Ureter (tissue), 1 donor: ENCODE data around the gene FGFR3. TPM values are rescaled to one million over a fixed set of nuclear protein-coding genes. Genes with fewer than 3 reads are reported as not detected.

Experiments
- DNase-seq: peaks from one replicate; pipeline ENCODE4 v3.0.0-alpha.2; 2020; ENCODE audit warnings: low spot score
- total RNA-seq: library from RNA; stranded (reverse); gene quantifications from one replicate; pipeline ENCODE4 v1.2.4, GENCODE V29; 2023
- donor health status: DM: yes; HTN: yes; CAD: no.

FGFR3 gene
- total RNA-seq, 1 donor from 2014 or later: 121 TPM

DNA sequence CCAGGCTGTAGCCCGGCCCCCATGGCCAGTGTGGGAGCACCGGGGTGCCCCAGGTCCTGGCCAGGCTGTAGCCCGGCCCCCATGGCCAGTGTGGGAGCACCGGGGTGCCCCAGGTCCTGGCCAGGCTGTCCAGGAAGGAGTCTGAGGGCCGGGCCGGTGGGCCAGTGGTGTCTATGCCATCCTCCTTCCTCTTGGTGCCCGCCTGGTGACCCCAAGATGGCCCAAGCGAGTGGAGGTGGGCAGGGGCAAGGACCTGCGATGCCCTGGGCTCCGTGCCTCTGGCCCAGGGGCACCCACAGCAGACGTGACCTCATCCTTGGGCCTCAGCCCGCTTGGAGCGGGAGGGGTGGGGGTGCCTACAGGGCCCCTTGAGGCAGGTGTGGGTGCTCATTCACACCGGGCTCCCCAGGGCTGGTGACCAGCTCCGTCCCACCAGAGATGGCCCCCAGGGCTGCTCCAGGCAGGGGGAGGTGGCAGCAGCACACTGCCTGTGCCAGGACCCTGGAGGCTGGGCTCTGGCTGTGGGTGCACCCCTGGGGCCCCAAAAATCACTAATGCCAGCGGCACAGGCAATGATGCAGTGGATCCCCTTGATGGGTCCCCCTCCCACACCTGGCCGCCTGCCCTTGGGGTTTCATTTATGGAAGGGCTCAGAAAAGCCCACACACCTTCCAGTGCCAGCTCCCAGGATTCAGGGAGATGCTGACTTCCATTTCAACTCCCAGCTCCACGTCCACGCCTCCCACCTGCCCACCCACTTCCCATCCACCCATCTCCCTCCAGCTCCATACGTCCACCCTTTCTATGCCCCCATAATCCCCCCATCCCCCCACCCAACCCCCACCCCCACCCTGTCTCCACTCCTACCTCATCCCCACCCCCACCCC is 36.0 kb upstream of the FGFR3 start:
- DNase-seq: no peak

DNA sequence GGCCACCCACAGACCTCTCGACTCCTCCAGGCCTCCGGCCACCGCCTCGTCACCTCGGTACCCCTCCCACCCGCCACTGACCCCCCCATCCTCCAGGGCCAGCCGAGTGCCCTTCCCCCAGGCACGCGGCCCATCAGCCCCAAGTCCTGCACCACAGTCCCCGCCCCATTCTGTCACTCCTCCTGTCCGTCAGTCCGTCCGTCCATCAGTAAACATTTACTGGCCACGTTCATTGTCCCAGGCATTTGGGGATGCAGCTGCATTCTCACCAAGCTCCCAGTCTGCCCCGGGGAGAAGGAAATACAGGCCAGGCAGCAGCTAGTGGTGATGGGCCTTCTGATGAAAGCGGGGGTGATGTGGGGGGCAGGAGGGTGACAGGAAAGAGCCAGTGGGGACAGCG is 35.3 kb upstream of the FGFR3 start:
- no peak for DNase-seq

DNA sequence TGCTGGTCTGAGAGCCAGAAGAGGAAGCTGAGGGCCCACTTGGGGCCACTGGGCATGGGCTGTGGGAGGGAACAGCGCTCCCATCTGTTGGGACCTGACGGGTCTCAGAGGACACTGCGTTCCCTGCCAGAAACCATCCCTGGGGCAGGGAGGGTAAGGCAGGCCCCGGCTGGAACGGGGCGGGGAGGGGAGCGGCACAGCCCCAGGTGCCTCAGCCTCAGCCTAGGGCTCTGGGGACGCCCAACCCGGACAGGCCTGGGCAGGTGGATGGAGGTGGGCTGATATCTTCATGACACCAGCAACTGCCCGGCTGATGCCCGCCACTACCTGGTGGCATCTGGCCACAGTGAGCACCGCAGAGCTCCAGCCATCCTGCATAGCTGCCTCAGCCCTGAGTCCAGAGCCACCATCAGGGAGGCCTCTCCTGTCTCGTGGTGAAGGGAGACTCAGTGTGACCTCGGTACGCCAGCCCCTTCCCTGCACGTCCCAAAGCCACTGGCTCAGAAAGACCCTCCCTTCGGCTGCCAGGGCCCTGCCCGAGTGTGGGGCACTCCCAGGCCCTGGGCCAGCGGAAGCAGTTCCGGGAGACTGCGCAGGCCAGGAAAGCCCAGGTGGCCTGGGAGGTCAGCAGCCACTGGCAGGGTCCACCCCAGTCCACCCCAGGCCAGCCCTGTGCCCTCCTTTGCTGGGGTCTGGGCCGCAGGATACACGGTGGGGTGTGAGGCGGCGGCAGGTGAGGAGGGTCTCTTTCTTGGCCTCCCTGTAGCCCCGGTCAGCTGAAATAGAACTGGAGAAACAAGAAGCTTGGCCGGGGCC is 34.6 kb upstream of the FGFR3 start:
- DNase-seq: peak; percentile 79

DNA sequence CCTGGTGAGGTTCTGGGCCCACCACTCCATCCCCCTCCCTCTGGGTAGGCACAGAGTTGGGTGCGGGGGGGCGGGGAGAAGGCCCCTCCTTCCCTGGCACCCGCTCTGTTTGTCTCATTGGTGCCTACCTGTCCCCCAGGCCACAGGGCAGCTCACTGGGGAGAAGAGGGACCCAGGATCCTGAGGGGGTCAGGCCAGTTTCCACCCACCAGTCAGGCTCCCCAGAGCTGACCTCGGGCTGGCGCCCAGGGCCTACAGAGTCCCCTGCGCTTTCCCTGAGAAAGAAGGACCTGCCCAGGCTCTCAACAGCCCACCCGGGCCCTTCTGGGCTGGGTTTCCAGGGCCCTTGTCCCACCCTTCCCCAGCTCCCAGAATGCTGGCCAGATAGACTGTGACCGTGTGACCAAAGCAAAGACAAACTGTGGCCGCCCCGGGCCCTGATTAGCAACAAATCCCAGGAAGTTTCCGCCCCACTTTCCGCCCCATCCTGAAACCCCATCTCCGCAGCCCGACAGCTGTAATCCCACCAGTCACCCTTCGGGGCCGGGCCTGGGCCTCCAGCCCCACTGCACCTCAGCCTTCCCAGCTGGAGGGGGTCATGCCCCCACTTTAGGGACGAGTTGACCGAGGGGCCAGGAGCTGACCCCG is 33.8 kb upstream of the FGFR3 start:
- DNase-seq: no peak

DNA sequence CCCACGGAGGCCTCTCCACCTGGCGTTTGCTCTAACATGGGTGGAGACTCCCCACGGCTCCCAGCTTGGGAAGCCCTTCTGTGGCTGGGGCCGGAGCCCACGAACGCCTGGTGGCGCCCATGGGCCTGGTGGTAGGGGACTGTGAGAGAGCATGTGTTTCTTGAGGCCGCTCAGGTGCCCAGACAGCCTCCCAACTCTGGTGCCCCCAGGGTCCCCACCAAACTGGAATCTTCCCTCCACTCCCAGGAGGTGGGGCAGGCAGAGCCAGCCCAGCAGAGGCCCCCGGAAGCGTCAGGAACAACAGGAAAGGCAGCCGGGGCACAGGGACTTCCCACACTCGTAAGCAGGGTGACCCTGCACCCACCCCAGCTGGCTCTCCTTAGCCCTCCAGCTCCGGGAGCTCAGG is 33.3 kb upstream of the FGFR3 start:
- DNase-seq: no peak

DNA sequence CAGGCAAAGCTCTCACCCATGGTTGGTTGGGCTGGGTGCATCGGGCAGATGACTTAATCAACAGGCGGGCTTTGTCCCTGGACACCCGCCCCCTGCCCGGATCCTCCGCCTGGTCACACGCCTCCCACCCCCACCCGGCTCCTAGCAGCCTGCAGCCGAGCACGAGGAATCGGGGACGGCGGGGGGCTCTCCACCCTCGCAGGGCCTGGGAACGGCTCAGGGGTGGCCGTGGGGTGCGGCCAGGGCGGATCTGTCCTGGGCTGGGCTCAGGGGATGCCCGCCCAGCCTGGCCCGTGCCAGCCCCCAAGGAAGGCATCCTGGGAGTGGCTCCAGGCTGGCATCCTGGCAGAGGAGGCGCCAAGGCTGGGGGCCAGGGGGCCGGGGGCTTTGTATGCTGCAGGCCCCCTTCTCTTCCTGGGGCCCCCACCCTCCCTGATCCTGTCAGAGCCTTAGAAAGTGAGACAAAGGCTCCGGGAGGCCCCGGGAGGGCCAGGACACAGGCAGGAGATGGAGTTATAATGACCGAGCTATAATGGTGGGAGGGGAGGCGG is 32.5 kb upstream of the FGFR3 start:
- DNase-seq: no peak

DNA sequence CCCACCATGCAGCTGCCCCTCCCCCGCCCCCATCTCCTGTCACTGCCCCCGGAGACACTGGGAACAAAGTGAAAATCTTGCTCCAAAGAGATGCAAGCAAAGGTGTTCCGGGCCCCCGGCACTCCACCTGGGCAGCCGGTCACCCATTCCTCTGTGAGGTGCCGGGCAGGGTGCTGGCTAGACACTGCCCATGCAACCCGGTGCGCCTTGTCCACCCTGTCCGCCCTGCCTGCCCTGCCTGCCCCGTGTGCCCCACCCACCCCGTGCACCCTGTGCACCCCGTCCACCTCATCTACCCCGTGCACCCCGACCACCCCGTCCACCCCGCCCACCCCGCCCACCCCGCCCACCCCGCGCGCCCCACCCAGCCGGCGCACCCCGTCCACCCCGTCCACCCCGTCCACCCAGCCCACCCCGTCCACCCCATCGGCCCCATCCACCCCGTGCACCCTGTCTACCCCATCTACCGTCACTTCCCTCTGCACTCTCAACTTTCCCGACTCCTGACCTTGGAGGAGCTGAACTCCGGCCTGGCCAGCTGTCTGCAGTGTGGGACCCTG is 31.9 kb upstream of the FGFR3 start:
- DNase-seq: no peak

DNA sequence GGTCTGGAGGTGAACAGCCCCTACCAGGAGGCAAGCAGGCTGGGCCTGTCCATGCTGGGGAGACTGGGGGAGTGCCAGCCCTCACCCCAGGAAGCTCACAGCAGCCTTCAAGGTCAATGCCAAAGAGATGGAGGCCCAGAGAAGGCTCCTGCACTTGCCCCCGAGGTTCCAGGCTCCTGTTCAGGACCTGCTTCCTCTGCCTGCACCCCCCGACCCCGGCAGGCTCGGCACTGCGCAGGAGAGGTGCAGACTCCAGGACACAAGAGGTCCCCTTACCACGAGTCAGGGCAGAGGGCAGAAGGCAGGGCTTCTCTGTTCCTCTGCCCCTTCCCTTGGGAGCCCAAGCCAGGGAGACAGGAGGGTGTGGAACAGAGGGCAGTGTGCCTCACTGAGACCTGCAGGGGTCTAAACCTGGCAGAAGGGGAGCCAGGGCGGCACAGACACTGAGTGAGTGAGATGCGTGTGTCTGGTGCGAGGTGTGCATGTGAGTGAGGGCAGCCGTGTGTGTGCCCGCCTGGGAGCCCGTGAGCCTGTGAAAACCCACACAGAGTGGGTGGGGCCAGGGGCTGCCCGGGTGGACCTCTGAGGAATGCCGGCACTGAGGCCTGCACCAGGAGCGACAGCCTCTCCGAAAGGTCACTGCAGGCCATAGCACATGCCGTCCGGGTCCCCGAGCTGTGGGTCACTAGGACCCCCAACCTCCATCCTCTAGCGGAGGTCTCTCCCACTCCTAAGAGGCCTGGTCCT is 30.7 kb upstream of the FGFR3 start:
- no peak for DNase-seq

DNA sequence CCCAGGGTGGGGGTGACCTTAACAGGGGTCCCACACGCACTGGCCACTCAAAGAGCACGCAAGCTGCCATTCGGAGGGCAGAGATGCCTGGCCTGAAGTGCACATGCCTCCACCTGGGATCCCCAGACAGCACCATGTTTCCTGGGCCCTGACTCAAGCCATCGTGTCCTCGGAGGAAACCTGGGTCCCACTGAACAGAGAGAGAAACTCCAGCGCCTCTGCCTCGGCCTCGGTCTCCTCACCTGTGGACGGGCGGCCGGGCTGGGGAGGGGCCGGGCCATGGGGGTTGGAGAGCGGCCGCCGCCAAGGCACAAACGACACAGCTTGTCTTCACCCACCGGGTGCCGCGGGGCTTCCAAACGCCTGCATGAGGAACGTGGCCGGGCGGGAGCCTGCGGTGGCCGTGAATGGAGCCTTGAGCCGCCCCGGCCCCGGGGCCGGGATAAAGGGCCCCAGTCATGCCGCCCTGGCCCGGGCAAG is 30.0 kb upstream of the FGFR3 start:
- DNase-seq: no peak

DNA sequence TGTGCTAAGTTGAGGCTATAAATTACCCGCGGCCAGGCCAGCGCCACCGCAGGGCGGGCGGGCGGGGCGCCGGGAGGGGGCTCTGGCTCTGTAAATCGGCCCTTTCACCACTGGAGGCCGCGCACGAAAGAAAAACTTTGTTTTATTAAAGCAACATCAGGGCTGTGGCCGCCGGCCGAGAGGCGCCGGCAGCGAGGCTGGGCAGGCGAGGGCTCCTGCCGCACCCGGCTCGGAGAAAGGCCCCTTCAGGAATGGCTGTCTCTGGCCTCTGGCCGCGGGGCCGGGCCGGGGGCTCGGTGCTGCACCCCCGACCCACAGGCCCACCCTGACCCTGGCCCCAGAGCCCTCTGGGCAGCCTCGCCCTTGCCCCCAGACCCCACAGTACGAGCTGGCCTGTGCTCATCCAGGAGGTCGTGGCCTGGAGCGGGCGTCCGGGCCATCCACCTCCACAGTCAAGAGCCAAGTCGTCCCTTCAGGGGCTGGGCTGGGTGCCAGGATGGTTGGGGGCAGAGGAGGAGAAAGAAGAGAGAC is 29.5 kb upstream of the FGFR3 start:
- DNase-seq: no peak

DNA sequence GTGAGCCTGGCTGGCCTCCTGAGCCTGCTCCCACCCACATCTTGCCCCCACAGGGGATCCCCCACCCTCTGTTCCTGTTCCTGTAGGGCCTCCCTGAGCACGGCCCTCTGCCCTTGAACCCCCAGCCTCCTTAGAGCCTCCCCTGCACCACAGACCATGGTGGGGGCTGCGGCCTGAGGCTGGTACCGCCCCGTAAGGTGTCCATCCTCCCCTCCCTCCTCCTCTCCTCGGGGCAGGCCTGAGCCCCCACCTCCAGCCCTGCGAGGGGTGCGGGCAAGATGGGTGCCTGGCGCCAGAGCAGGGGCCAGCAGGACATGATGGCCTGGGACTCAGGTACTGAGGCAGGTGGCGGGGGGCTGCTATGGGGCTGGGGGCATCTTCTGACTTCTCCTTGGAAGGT is 28.4 kb upstream of the FGFR3 start:
- DNase-seq: no peak

DNA sequence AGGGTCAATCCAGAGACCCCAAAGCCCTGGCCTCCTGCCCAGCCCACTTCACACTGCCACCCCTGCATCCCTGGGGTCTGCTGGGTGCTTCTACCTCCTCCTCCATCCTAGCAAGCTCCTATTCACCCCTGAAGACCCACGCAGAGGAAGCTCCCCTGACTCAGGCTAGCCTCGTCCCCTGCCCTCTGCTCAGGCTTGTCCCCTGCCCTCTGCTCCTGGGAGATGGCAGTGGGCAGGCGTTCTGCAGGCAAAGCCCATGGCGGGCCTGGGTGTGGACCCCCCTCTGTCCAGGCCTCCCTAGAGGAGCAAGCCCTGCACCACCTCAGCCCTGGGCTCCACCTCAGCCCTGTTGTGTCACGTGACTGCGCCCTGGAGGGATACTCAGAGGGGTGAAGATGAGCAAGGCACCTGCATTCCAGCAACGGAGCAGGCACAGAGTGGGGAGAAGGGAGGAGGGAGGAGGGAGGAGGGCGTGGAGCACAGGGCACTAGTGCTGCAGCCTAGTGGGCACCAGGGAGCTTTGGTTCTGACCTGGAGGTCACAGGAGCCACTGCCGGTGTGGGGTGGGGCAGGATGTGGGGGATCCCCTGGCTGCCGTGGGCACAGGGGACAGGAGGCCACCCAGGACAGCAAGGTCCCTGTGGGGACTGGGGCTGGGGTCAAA is 27.6 kb upstream of the FGFR3 start:
- no peak for DNase-seq

DNA sequence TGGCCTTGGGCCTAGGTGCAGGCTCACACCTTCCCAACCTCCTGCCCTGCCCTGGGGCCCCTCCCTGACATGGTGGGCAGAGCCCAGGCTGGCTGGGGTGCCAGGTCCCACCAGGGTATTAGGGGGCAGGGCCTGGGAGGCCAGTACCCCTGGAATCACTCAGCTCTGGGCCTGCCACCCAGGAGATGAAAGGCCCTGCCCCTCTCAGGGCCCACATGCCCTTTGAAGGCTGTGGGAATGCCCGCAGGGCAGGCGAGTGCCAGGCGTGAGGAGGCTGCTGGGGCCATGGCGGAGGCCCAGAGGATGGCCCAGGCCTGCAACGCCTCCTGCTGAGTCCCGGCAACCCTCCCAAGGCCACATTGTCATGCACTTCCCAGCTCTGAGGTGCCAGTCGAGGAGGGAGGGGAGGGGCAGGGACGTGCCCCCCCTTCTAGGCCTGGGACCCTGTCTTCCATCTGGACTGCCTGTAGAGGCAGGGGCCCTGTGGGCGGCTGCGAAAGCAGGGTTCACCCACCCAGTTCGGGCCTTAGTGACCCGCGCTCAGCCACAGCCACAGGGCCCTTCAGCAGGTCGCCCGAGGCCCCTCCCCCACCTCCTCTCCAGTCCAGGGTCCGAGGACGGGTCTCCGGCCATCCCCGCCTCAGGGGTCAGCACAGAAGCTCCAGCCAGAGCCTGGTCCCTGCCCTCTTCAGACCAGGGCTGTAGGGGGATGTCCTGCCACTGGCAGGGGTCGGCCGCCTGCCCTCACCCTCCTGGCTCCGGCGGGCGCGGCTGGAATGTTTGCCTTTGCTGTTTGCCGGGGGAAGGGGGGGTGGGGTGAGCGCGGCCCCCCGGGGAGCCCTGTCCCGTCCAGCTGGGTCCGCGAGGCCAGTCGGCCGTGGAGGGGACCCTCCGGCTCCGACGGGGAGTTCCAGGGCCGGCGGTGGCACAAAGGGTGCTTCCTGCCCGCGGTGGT is 26.7 kb upstream of the FGFR3 start:
- DNase-seq: no peak

DNA sequence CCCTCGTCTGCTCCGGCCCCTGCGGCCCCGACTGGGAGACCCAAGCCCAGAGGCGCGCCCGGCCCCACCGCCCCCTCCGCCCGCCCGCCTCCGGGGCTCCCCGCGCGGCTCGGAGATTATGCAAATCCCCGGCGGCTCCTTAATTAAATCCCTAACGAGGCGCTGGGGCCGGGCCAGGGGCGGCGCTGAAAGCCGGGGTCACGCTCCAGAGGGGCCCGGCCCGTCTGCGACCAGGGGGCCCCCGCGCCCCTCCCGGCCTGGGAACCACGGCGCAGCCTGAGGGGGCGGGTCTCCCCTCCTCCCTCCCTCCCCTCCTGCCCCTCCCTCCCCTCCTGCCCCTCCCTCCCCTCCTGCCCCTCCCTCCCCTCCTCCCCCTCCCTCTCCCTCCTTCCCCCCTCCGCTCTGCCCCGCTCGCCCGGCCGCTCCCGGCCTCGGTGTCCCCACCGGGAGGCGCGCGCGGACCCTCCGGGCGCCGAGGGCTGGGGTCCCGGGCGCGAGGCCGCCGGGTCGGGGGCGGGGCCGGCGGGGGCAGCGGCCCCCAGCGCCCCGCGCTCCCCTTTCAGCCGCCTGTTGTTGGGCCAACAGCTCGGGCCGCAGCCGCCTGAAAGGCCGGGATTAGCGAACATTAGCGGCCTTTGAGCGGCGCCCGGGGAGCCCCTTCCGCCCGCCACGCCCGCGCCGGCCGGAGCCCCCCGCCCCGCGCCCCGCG is 25.9 kb upstream of the FGFR3 start:
- no peak for DNase-seq

DNA sequence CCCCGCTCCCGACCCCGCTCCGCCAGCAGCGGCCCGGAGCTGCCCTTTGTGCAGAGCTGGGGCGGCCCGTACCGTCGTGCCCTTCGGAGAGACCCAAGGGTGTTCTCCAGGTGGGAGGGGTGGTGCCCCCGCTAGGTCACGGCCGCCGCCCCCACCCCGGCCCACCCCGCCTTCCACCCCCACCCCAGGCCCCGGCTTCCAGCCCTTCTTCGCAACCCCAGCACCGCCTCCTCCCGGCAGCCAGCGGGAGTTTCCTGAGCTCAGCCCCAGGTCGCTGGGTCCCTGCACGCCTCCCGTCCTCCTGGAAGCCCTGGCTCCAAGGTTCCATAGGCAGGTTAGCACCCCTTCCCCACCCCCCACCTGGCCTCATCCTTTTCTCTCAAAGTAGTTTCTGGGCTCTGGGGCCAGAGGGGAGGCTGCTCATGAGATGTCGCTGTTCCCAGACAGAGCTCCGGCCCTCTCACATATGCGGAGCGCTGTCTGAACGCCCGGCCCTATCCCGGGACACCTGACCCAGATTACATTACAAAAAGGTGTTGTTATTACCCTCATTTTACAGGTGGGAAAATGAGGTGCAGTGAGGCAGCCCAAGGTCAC is 25.2 kb upstream of the FGFR3 start:
- no peak for DNase-seq

DNA sequence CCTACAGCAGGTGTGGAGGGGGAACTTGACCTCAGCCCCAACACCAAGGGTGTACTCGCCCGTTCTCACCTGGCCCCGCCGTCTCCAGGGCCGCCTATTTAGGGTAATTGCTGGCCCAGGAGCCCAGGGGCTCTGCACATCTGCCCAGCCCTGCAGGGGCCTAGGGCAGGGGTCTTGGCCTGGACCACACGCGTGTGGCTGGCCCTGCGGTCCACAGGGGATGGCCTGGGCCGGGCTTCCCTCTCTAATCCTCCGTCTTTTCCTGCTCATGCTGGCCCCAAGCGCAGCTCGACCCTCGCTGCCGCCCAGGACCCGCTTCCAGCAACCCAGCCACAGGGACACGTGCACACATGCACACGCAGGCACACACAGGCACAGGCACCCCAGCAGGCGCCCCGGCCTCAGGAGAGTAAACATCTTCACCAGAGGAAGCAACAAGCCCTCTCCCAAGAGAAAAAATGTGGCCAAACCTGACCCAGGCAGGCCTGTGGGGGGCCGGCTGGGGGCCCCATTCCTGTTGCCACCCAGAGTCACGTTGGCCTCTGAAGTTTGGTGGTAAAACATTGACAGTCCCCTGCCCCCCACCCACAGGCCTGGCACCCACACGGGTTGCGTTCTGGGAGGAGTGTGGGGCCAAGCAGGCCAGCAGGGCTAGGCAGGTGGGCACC is 24.6 kb upstream of the FGFR3 start:
- DNase-seq: peak; percentile 89

DNA sequence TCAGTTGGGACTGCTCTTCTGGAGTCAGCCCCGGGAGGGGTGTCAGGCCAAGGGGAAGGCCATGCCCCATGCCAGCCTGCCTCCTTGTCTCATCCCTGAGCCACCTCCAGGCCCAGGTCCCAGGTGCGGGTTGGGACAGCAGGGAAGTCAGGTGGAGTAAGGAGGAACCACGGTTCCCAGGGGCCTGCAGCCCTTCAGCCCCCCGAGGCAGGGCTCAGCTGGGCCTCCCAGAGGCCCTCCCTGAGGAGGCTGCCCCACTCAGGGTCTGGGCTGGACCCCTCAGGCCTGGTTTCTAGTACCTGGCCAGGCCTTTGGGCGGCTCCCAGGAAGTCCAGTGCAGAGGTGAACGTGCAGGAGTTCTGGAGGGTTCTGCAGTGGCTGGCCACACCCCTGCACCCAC is 23.4 kb upstream of the FGFR3 start:
- DNase-seq: no peak
